A172 (cell line): ENCODE results near the gene COL21A1. TPM values are rescaled to one million over a fixed set of nuclear protein-coding genes. Genes with fewer than 3 reads are reported as not detected.
A peak's percentile ranks its signal among the peaks of the same experiment; 100 is the strongest.
"Not testable (repeated sequence)": the region's sequence is repeated elsewhere in the genome, so short reads cannot be mapped to it uniquely, and the experiment has no call there.

Experiments
- DNase-seq: peaks from one replicate; pipeline ENCODE4 v3.0.0-alpha.2; 2015; ENCODE audit warnings: low spot score
- total RNA-seq: library from RNA; depleted of rRNA; stranded (reverse); fragments of >200 nt; shearing (Covaris generic); gene quantifications from 2 replicates; pipeline ENCODE4 v1.2.3, GENCODE V29; 2014; rRNA removed

COL21A1 gene
- not detected in 2 replicates for total RNA-seq

DNA sequence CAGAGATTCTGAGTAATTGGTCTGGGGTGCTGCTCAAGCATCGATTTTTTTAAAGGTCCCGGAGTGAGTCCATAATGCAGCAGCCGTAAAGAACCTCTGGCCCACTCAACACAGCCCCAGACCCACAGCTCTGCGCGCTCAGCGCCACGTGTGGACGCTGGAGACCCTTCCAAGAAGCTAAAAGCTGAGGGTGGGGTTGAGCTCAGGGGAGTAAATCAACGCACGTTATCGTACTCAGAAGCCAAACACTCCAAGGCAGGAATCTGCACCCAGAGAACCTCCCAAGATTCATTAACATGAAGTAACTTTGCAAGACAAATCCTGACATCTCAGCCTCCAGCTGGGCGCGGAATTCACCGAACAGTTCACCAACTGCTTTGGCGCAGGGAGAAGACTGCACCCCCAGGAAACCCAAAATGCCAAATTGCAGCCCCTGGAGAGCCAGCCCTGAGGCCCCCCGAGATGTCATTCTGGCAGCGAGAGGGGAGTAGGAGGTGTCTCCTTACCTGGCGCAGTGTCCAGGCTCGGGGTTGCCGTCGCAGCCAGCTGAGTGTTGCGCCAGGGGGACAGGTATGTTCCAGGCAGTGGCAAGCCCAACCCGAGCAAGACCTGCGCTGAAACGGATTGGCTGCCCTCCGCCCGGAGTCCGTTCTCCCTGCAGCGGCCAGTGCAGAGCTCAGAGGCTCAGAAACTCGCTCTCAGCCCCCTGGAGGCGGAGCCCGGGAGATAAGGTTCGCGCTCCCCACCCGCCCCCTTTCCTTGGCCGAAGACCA is at the start of gene COL21A1:
Gene COL21A1, minus strand, starts transcription at position 700 of the 773 bp plus-strand sequence. CDS start 64,962 bp downstream, outside the sequence.
- no peak for DNase-seq

DNA sequence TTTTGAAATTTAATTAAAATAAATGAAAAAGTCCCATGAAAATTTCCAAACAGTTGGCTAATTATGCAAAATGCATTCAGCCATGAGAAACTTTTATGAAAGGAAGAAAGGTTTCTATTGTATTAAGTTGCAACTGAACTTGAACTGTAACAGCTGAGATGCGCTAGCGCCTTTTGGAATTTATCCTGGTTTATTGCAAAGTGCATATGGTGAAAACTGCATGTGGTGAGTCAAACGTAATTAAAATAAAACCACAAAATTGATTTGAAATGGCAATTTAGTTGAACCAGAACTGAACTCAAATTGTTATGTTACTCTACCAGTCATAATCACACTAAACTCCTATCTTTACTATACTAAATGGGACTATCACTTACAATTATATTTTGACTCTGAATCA is 46.4 kb upstream of the COL21A1 start:
- DNase-seq: no peak

DNA sequence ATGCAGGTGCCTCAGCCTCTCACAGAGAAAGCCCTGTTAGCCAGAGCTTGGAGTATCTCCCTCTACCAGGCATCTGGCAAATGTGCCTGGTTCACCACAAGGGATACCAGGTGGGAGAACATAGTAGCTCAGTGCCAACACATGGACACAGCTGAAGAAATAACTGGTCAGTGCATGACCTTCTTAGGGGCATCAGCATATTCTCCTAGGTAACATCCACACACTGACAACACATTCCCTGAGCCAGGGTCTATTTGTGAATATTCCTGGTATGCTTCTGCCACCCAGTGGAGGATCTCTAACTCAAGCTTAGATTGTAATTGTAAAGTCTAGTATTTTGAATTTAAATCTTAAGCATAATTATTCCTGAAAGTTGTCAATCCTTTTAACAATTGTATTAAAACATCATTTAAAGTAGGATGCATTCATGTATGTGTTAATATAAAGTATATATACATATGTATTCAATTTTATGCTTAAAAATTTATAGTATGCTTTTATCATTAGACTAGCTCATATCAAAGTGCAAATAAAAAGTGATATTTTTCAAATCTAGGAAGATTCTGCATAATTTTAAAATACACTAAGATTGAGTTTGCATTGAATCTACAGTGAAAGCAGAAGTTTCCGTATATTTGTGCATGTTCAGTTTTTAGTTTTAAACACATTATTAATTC is 45.3 kb upstream of the COL21A1 start:
- peak; percentile 49 for DNase-seq

DNA sequence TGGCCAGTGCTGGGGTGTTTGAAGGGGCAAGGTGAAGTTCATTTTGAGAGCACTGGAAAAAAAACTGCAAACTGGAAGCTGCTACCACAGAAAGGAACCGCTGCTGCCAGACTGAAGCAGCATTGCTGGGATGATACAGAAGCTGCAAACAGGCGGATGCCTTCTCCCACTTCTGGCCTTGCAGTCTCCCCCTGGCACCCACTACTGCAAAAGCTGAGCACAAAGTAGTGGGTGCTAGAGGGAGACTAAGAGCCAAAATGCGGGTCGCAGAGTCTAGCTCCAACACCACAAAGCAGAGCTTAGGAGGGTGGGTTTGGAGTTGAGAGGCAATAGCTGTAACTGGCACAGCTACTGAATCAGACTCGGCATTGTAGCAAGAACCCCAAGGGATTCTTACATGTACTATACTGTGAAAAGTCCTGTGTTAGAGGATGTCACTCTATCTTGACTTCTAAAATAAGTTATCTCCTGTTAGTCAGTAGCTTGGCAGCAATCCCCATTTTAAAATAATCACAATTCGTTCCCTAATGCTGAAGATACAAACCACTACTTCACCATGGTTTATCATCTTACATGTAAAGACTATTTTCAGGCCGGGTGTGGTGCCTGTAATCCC is 44.0 kb upstream of the COL21A1 start:
- DNase-seq: no peak

DNA sequence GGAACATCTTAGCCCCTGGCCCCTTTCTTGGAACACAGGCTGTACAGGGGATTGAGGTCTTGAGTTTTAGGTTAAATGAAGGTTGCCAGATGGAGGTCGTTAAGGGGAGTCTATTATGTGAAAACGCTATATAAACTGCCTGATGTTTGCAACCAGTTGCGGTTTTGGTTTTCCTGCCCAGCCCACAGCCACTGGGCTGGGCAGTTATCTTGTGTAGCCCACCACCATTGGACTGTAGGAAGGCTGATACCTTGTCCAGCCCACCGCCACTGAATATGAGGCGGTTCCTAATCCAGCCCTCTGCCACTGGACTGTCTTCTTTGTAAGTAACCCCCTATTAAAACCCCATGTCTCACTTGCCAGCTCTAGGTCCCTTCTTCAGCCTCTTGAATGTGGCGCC is 42.3 kb upstream of the COL21A1 start:
- DNase-seq: no peak

DNA sequence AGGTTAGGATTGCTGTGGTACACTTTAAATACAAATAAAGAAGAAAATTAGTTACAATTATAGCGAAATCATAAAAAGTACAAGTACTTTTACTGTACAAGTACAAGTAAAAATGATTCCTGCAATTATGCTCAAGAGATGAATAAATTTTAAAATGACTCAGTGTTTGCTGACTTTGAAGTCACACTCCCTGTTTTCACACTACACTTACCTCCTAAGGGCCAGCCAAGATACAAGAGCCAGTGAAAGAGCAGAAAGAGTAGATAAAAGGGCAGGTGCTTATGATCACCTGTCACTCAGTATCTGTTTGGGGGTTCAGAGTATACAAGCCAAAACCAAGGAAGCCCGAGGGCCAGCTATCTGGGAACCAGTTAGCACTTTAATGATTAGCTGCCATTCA is 41.0 kb upstream of the COL21A1 start:
- DNase-seq: no peak

DNA sequence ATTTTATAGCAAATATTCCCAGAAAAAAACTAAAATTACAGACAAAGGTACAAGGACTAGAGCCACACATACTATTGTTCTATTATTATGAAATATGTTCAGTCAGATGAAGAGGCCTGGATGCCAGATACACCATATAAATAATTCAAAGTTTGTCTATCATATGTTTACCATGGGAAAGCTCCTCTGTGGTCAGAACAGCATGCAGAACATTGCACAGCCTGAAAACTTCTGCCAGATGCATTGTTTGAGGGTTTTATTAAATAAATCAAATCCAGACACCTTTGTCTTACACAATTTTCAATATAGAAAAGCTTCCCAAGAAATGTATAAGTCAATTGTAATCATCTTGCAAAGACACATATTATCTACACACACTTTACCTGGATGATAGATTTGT is 35.0 kb upstream of the COL21A1 start:
- no peak for DNase-seq

DNA sequence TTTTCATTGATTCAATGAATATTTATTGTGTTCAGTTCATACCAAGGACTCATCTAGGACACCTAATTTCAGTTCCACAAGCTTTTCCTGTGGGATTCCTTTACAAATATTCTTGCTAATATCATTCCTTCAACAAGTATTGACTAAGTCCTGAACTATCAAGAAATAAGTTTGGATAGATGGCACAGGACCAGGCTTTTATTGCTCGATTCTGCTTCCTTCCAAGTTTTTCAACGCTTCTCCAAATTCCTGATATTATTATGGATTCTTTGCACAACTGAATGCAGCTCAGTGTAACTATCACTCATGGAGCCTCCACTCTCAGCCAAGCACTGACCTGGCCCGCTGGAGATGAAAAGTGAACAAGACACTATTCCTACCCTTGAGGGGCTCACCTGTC is 32.7 kb upstream of the COL21A1 start:
- DNase-seq: no peak

DNA sequence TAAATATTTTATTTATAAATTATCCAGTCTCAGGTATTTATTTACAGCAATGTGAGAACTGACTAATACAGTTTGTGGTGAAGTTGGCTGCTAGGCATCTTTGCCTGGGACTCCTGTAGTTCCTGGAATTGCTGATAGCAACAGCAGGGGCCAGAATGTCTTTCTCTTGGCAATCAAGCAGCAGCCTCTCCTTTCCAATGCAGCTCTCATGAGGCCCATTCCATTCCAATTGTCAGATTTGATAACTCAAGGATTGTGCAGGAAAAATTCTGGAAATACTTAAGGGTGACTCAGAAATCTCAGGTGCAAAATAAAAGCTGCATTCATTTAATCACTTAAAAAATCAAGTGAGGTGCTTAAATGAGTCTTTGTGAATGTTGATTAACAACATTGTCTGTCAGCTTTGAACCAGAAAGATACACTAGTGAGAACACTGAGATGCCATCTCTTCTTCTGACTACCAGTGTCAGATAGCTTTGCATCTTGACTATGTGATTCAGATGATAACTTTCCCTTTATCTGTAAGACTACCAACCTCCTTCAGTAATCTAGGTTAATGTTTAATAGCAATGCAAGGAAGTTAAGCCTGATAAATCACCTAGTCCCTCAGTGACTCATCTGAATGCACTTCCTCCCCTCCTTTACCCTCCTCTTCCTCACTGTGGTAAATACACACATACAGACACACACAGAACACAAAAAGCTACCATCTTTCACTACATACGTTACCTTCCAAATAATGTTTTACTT is 32.1 kb upstream of the COL21A1 start:
- peak; percentile 82 for DNase-seq

DNA sequence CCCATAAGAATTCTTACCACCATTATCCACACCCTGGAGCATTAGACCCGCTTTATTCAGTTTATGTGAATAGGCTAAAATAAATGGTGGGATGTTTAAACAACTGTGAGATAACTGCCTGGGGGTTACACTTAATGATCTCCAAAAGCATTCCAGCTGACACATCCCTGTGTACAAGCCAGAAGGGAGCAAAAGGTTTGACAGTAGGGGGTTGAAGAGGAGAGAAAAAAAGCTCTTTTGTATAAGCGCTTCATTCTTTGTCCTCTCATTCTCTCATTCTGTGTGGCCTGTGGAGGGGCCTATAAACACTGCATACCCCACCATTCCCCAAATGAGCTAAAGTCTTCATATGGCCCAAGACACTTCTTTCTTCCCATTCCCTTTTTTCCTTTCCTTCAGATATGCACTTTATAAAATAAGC is 30.8 kb upstream of the COL21A1 start:
- no peak for DNase-seq

DNA sequence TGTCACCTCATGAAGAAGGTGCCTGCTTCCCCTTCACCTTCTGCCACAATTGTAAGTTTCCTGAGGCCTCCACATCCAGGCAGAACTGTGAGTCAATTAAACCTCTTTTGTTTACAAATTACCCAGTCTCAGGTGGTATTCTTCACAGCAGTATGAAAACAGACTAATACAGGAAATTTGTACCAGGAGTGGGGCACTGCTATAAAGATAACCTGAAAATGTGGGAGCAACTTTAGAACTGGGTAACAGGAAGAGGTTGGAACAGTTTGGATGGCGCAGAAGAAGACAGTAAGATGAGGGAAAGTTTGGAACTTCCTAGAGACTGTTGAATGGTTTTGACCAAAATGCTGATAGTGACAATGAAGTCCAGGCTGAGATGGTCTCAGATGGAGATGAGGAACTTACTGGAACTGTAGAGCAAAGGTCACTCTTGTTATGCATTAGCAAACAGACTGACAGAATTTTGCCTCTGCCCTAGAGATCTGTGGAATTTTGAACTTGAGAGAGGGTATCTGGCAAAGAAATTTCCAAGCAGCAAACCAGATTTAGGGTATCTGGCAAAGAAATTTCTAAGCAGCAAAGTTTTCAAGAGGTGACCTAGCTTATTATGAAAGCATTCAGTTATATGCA is 23.5 kb upstream of the COL21A1 start:
- DNase-seq: no peak

DNA sequence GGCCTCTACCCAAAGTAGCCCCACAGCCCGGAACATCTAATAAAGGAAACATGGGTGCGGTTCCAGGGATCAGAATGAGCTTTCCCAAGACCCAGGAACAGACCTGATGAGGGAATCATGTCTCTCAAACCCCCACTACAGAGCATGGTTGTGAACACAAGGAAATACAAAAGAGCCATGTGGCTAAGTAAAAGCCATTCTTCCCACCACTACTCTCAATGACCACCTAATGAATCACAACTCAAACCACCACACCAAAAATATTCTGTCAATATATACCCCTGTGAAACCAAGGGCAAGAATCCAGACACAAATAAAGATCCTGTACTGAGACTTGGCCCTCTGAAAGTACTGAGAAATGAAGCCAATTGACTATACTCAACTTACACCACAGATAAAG is 20.9 kb upstream of the COL21A1 start:
- DNase-seq: no peak

DNA sequence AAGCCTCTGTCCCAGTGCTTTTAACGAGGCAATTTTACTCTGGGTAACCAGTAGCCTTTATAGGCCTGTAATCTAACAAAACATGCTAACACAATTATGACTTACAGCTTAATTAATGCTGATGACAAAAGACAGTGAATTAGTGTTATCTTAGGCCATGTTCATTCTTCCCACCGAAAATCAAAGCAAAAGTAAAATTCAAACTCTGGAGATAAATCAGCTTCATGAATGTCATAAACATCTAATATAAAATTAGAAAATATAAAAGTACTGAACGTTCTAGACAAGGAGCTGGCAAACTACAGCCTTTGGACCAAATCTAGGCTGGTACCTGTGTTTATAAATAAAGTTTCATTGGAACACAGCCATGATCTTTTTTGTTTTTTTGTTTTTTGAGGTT is 18.6 kb upstream of the COL21A1 start:
- DNase-seq: no peak

DNA sequence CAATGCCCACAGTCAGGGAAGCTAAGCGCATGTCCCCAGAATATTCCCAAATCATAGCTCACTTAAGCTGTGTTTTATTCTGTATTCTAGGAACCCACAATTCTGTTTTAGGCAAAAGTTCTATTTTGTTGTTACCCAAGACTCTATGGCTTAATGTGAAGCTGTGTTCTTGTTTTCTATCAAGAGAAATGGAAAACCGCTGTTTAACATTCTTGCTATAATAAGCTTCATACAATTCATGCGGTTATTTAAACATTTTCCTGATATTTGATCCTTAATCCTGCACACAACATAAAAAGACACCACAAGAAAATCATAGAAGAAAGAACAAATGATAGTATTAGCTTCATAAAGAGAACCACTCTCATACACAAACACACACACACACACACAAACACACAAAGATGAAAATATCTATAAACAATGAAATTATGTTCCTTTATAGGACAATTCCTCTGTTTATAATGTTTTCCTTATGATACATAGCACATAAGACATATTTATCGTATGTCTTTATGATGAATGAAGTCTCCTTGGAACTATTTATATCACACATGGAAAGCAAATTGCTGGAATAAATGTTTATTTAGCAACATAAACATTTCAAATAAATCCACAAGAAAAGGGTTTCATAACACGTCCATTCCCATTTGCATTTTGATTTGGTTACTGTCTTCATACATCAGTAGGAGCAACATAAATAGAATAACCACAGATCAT is 16.4 kb upstream of the COL21A1 start:
- DNase-seq: no peak

DNA sequence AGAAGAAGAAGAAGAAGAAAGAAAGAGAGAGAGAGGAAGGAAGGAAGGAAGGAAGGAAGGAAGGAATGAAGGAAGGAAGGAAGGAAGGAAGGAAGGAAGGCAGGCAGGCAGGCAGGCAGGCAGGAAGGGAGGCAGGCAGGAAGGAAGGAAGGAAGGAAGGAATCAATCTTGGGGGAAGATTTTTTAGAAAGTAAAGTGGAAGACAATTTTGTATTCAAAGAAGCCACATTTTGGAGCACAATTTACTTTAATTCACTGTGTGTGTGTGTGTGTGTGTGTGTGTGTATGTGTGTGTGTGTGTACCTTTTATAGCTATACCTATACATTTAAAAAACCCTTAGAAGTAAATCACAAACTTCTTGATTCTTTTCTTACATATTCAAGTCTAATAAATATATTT is 13.2 kb upstream of the COL21A1 start:
- DNase-seq: not testable (repeated sequence)

DNA sequence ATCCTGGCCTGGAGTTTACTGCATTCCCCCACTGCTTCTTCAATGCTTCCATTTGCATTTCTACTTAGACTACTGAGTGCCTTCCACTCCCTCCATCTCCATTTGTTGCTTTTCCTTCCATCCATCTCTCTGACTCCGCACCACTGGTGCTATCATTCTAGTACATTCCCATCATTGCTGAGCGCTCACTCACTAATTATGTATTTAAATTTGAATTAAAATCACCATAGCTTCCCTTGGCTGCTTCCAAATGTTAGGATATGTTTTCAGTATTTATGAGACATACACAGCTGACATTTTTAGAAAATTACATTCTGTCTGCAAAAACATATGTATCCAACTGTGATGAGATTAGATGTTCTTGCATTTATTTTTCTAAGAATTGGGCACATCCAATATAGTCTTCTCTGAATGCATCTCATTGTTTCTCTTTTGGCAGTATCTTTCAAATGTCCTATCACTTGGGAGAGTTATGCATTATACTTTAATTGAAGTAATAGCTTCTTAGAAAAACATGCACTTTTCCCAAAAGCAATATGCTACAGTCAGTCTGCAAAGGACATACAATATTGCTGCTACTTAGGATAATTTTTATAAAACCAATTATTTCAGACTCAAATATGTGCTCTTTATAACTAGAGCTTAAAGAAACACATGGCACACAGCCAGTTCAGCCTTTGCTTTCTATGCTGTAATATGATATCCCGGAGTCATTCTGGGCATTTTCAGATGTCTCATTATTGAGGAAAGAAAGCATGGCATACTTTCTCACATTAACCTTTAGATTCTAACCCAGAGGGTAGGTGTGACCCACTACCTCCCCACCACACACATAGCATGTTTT is 12.1 kb upstream of the COL21A1 start:
- no peak for DNase-seq

DNA sequence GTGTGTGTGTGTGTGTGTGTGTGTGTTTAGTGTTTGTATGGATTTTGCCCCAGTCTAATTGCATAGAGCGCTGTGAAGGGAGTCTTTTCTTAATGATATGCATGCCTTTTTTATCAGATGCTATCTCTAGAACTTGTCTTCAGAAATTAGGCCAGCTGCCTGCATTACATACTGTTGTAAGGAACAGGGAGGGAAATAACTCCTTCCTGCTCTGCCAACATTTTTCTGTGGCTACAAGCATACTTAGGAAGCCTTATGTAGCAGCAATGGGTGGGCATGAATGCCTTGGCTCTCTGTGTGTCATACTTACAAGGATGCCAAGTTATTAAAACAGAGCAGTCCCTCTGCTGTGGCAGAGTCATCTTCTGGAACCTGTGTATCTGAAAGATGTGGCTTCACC is 8.0 kb upstream of the COL21A1 start:
- no peak for DNase-seq

DNA sequence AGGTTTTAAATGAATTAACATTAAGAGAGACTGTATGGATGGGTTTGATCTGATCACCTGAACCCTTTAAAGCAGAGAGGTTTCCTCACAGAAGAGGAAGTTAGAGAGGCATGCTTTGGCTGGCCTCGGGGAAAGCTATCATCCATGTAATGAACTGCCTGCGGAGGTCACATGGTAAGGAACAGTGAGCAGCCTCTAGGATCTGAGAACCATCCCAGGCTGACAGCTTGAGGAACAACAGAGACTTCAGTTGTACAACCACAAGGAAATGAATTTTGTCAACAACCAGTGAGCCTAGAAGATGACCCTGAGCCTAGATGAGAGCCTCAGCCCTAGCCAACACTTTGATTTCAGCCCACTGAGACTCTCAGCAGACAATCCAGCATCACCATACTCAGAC is 2.9 kb upstream of the COL21A1 start:
- DNase-seq: no peak

DNA sequence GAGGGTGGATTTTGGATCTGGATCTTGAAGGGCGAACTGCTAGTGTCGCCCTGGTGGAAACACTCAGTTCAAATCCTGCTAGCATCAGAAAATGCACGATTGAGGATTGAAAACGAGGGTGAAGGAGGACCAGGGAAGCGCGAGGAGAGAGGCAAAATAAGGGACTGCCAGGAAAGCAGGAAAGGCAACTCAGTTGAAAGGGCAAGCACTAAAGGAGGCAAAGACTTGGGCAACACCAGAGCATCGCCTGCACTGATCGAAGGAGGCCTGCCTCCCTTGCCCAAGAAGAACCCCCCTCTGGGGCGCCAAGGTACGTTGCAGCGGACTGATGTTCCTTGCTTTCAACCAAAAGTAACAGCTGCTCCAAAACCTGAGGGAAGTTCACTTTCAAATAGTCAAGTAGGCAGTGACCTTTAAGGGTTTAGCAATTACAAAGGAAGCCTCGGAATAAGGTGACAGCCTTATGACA is 308 bp upstream of the COL21A1 start:
- no peak for DNase-seq

DNA sequence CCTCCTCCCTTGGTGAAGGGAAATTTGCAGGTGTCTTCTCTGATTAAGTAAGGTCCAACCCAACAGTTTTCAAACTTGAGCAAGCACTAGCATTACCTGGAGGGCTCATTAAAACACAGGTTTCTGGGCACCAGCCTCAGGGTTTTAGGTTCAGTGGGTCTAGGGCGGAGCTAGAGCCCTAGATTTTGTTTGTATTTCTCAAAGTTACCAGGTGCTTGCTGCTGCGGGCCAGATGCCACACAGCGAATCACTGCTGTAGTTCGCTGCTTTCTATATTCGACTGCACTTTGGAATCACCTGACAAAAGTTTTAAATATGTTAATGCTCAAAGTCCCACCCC is 869 bp downstream of the COL21A1 start:
- no peak for DNase-seq
